HG03354 (cell line): ENCODE results near the gene CD81.

ENCODE experiments used
- ATAC-seq: cut with Tn5 transposase; IDR thresholded peaks from one replicate; pipeline ENCODE4 v1.9.1; 2021; ENCODE audit warnings: mild to moderate bottlenecking; ENCODE audit not compliant: unreplicated experiment, poor library complexity, severe bottlenecking

The CD81 gene

DNA sequence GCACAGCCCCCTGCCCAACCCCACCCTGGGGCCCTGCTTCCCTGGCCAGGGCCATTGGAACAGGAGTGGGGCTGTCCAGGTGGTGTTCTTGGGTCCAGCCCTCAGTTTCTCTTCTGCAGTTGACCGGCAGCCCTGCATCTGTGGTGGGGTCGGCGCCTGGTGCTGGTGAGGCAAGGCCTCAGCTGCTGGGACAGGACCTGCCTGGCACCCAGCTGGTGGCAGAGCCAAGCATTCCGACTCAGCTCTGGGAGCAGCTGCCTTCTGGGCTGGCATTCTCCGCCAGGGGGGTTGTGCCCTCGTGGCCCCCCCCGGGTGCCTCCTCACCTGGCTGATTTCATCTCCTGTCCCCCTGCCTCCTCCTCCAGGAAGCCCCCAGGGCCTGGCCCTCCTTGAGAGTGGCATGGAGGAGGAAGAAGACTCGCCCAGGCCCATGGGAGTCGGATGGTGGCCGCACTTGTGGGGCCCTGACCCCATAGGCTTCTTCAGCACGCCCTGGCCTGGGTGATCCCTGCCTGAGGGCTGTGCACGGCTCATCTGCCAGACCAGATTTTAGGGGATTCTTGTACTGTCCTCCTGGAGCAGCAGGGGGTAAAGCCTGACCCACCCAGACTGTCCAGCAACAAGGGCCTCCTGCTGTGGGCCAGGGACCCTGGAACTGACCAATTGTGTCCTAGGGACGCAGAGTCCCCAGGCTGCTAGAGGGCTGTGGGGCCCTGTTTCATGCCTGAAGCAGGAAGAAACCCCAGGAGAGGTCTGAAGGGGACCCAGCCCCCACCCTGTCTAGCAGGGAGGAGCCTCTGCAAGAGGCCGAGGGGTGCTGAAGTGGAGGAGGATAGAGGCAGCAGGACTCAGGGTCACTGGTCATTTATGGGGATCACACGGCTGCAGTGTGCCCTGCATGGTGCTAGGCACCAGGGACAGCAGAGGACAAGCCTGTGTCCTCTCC is 11.6 kb downstream of the CD81 start:
- ATAC-seq: no peak

DNA sequence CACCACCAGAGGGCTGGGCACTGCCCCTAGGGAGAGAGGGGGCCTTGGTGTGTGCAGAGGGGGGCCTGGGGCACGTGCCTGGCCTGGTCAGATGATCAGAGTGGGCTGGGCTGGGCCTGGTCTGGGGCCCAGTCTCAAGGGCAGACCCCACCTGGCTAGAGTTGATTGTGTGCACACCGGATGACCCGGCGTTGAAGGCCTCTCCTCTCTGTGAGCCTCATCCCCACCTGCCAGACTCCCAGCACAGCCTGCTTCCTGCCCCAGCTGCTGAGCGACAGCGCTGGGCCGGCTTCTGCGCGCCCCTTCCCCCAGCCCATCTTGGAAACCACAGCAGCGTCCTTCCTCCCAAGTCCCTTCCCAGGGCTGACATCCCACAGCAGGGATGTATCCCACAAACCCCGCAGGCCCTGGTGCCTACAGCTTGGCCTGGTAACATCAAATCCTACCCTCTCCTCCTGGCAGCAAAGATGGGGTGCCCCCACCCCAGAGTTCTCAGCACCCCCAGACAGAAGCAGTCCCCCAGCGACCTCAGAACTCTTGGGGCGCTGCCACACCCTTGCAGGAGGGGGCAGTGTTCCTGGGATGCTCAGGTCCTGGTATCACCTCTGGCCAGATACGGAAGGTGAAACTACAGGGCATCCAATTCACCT is 12.4 kb downstream of the CD81 start:
- no peak for ATAC-seq

DNA sequence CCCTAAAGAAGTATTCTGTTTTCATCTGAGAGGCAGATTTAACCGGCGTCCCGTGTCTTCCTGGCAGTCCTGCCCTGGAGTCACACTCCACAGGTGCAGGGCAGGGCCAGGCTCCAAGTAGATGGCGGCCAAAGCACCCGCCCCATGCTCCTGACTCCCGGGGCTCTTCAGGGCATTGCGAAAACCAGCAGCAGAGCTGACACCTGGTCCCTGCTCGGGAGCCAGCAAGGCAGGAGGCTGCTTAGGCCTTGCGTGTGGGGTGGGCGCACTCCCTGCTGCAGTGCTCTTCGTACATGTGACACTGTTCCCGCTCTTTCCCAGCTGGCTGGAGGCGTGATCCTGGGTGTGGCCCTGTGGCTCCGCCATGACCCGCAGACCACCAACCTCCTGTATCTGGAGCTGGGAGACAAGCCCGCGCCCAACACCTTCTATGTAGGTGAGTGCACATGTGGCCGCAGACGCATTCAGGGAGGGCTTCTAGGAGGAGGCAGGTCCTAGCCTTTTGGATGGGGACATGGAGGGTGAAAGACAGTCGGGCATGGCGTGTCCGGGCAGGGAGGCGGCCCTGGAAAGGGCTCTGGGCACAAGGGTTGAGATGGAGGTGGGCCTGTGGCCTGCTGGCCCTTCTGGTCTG is 13.1 kb downstream of the CD81 start:
- no peak for ATAC-seq

DNA sequence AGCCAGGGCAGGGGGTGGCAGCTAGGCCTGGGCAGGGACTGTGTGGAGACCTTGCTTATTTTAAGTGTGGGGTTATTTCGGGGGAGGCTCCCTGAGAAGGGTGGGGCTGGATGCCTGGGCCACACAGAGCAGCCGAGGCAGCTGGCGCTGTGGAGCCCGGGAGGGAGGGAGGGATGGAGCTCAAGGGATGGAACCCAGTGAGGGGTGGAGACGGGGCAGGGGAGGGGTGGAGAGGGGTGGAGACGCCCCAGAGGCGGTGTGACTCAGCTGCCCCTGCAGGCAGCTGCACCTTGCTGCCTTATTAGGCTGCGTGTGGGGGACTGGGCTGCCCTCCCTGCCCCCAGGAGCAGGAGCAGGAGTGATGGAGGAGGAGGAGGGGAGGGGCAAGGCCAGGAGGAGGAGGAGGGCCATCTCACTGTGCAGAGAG is 13.6 kb downstream of the CD81 start:
- ATAC-seq: no peak

DNA sequence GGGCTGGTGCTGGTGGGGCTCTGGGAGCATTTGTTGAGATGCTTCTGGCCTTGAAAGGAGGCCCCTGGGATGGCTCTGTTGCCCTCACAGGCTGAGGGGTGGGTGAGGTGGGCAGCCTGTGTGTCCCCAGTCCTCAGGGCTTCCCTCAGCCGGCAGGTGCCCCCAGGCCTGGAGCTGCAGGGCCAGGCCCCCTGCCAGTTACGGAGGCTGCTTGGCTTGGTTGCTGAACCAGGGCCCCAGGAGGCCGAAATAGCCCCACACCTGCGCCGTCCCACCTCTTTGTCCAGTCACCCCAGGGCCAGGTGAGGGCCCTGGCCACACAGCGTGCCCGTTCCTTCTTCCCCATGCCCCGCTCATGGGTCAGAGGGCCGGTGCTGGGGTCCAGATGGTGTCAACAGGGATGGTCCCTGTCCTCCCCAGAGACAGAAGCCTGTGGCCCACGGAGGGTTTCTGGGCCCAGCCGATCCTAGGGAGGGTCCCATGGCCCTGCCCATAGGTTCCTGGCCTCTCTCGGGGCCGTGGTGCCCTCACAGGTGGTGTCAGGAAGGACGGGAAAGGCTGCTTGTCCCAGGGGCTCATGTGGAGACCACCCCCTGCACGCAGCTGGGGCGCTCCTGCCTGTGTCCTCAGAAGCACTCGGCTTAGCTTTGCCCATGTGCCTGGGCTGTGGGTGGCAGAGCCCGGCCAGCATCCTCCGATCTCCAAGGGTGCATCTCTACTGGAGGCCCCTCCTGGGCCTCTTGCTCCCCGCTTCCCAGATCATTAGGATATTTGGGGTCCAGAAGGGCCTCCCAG is 14.3 kb downstream of the CD81 start:
- ATAC-seq: no peak

DNA sequence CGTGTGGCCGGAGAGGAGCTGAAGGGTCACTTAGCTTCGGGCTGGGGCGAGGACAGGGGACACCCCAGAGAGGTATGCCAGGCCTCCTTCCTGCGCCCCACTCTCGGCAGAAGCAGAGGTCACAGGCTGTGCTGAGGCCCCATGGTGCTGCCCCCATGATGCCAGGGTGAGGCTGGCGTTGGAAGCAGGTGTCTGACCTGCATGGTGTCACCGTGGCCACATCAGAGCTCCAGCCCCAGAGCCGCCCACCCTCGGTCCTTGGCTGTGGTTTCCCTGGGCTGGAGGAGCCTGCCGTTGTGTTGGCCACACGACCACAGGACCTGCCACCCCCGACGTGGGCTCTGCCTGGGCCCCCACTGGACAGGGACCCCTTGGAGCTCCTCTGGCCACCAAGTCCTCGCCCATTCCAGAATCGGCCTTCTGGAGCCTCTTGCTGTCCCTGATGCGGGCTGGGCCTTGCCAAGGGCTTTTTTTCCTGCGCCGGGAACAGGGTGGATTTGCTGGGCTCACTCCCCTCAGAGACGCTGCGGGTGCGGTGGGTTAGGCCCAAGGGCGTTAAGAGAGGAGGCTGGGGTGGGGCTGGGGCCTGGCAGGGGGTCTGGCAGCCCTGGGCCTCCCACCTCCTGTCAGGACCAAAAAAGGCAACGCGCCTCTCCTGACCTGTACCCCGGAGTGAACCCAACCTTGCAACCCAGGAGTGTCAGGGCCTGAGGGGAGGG is 15.3 kb downstream of the CD81 start:
- ATAC-seq: no peak

DNA sequence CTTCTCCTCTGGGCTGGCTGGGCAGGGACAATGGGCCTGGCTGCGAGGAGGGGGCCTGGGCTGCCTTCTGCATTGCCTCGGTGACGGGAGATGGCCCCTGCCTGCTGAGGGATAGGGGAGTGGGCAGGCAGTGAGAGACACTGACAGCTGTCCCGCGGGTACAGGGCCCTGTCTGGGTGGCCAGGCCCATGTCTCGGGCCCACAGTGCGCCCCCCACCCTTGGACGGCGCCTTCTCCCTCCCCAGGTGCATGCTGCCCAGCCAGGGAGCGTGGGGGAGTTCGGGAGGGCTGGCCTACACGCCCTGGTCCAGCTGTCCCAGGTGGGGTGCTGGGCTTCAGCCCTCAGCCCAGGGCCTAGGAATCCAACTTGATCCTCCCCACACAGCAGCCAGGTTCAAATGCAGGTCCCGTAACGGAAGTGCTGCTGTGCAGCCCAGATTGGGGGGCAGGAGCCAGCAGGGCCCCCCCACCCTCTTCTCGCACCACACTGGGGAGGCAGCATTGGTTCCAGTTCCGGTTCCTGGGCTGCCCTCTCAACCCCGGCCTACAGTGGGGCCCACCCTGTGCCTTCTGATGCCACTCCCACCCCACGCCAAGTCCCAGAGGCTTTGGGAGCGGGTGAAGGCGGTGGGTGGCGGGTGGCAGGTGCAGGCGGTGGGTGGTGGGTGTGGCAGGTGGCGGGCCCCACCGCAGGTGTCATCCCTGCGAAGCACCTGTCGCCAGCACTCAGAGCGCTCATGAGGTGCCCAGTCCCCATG is 16.2 kb downstream of the CD81 start:
- no peak for ATAC-seq

DNA sequence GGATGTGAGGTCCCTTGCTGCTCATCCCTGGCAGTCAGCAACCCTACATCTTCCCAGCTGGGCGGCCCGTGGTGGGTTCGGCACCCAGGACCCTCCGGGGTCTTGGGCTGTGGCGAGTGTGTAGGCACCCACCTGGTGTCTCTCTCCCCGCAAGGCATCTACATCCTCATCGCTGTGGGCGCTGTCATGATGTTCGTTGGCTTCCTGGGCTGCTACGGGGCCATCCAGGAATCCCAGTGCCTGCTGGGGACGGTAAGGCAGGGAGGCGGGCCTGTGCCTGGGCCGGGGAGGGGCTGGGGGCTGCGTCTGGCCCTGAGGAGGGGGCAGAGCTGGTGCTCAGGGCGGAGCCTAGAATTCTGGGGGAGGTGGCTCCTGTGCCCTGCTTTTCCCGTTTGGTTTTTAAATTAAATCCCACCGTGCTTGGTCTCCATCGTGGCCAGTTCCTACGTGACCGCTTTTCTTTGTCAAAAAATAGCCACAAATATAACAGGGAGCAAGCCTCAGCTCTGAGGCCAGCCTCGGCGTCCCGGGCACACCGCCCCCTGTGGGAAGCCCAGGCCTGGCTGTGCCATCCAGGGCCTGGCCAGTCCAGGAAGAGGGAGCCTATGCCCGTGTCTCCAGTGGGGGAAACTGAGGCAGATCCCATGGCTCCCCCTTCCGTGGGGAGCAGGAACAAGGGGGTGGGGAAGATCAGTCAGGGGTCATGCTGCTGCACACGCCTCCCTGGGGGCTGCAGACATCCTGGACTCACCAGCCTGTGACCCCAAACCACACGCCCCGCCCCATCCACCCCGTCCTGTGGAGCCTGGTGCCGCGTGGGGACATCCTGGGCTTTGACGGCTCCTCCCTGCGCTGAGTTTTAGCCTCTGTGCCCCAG is 17.1 kb downstream of the CD81 start:
- ATAC-seq: no peak

DNA sequence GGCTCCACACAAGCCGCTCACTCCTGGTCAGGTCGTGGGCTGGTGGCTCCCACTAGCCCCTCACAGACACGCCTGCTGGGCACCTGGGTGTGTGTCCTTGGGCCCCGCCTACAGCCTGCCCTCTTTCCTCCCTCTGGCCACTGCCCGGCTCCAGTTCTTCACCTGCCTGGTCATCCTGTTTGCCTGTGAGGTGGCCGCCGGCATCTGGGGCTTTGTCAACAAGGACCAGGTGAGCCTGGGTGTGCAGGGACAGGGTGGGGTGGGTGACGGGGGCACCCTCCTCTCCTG is 17.7 kb downstream of the CD81 start:
- no peak for ATAC-seq

DNA sequence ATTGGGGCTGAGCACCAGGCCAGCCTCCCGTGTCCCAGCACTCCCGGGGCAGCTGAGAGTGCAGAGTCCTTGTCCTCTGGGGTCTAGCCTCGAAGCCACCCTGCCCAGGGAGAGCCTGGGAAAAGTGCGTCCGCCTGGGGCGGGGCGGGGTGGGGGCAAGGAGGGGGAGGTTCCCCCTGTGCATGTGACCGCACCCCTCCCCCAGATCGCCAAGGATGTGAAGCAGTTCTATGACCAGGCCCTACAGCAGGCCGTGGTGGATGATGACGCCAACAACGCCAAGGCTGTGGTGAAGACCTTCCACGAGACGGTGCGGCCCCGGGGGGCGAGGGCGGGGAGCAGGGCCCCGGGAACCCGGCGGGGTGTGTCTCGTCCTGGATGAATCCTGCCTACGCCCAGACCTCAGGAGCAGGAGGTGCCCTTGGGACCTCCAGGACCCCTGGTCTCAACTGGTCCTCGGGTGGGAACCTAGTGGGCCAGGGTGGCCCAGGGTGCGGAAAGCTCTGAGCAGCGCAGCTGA is 18.2 kb downstream of the CD81 start:
- ATAC-seq: no peak

DNA sequence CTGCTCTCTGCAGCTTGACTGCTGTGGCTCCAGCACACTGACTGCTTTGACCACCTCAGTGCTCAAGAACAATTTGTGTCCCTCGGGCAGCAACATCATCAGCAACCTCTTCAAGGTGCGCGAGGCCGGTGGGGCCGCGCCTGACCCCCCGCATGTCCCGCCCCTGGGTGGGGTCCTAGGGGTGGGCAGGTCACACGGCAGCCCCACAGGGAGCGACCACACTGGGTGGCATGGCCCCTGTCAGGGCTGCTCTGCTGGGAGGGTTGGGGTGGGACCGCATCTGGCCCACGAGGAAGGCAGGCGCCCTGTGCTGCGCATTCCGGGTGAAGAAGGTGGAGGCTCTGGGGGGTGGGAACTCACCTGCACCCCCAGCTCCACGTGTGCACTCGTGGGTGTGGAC is 18.7 kb downstream of the CD81 start:
- no peak for ATAC-seq

DNA sequence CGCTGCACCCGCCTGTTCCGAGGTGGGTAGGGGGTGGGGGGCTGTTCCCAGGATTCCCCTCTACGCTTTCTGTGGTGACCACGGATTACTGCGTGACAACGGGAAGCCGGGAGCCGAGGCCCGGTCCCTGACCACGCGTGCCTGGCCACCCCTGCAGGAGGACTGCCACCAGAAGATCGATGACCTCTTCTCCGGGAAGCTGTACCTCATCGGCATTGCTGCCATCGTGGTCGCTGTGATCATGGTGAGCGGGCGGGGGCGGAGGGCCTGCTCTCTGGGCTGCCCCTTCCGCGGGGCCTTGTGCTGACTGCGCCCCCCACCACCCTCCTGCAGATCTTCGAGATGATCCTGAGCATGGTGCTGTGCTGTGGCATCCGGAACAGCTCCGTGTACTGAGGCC is 19.4 kb downstream of the CD81 start:
- no peak for ATAC-seq

DNA sequence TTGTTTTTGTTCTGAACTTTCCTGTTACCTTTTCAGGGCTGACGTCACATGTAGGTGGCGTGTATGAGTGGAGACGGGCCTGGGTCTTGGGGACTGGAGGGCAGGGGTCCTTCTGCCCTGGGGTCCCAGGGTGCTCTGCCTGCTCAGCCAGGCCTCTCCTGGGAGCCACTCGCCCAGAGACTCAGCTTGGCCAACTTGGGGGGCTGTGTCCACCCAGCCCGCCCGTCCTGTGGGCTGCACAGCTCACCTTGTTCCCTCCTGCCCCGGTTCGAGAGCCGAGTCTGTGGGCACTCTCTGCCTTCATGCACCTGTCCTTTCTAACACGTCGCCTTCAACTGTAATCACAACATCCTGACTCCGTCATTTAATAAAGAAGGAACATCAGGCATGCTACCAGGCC is 19.9 kb downstream of the CD81 start:
- ATAC-seq: no peak

DNA sequence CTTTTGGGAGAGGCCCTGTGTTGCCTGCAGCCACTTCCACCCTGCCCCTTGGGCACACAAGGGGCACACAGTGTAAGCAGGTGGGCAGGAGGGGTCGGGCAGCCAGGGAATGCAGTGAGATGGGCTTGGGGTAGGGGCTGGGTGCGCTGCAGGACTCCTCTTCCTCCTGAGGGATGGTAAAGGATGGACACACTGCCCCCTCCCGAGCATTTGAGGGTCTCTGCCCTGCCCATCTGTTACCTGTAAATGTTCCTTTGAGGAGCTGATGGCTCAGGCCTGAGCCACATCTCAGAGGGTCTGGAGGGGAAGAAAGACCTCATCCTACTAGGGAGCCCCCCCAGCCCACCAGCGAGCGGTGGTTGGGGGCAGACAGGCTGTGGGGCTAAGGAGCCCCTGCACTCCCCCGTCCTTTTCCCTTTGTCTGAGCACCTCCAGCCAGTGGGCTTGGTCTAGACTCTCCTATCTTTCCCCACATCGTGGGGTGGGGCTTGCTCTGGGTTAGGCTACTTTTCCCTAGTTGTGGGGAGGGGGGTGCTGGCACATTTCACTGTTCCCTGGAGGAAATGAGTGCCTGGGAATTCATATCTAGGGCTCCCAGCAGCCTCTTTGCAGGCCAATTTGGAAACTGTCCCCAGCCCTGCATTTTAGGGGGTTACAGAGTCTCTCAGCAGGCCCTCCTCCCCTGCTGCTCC is 21.7 kb downstream of the CD81 start:
- no peak for ATAC-seq

DNA sequence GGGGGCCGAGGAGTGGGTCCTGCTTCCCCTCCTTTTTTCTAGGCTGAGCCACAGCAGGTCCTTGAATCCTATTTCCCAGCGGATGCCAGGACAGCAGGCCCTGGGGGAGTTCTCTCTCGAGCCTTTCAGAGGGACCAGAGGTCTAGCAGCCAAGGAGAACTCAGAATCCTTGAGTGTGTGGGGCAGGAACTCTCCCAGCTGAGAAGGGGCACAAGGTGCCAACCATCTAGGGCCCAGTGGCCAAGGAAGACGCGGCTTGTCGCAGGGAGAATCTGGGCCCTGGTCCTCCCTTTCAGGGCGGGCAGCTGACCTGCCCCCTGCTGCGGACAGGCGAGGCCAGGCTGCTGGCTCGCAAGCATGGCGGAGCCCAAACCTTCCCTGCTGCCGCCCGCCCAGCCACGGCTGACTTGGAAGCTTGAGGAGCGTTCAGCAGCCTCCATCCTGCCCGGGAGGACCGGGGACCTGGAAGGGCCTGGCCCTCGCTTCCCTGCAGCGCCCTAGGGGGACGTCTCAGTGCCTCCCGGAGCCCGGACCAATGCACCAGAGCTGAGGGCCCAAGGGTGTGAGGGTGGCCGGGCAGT is 22.5 kb downstream of the CD81 start:
- ATAC-seq: no peak

DNA sequence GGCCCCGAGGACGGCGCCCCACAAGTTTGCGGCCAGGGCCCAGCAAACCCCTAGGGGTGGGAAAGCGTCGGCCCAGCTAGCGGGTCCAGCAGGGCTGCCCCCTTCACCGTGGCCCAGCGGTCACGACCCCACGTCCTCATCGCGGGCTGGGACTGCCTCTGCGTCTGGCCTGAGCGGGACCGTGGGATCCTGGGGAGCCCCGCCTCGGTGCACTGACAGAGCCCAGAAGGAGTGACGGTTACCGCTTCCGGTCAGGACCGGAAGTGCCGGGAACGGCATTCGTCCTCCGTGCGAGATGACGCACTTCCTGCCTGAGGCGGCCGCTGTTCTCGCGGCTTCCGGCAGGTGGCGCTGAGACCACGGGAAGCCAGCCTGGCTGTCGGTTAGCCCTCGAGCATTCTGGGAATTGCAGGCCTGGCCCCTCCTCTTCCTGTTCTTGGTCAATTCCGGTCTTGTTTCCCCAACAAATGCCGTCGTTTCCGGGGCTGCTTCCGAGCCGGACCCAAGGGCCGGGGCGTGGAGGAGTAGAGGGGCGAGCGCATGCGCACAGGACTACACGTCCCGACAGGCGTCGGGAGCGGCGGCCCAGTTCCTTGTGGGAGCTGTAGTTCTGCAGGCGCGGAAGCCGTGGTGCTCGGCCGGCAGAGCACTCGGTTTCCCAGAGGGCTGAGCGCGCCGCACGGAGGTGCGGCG is 23.1 kb downstream of the CD81 start, which contains the start of gene TSSC4:
Gene TSSC4 (plus strand): TSS at position 682 of the 693 bp plus-strand sequence. CDS start 1,884 bp downstream, outside the sequence.
- ATAC-seq: peak; percentile 86
